NCI-H345 treated with DMSO at 0.1 percent for 48 hours (cell line): ENCODE data around the gene OR10A3.

Experiments used
- DNase-seq: peaks from one replicate; lab custom pipeline; 2025; ENCODE audit not compliant: unreplicated experiment; lab: John Stamatoyannopoulos, UW

Gene OR10A3

GRCh38 chr11:7892840-7893254 lies 48.7 kb downstream of the OR10A3 start:
- DNase-seq = peak; percentile 54

- no peak for DNase-seq
Measured at GRCh38 chr11:7892059-7892699, 49.3 kb downstream of the OR10A3 start.

DNA sequence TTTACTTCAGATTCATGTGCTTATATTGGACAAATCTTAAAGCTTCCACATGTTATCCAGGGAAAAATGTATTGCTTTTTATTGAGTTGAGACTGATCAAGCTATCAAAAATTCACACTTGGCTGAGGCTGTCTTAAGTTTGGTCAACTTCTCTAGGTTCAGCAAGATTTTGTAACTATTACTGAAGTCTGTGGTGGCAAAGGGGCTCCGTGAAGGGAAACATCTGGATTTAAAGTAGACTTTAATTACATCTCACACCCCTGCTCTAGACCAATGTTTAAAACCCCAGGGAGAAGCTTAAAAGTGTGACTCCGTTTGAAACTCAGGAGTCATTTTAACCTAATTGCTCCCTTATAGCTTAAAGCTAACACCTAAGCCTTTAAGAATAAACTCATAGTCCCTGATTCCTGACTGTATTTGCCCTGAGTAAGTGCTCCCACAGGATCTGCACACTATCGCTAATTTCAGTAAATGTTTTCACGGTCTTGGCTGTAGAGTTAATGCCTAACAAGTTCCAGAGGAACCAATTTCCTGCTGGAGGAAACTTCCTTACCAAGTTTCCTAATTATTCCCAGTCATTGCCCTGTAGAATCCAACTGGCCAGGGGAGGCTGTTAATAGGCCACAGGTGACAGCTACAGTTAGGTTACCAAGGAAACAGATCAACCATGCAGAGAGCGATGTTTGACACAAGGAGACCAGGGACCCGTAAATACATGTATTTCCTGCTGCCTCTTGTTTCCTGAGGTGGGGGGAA lies 50.9 kb downstream of the OR10A3 start:
- no peak for DNase-seq

- DNase-seq = no peak
Measured at GRCh38 chr11:7889985-7890384, 51.5 kb downstream of the OR10A3 start.
